ENCODE data around the gene KDM4D. TPM values are rescaled to one million over a fixed set of nuclear protein-coding genes. Genes with fewer than 3 reads are reported as not detected.

KDM4D gene
- total and polyA plus RNA-seq, 2 of the 8 experiments (the other 6 are each of a cell fraction or from before 2014, with no cell fraction given), result 1.5 to 4.5 TPM

- Histone ChIP-seq H3K56ac (replicated peaks; ENCODE audit: insufficient read length, low read depth, low read length) (no peak overlapping the region), H4K5ac (ENCODE audit: insufficient read length, low read depth, low read length) (no peak overlapping the region), H4K91ac (replicated peaks; ENCODE audit: insufficient read length, low read length) (no peak overlapping the region), H2BK12ac (ENCODE audit: low read depth, low read length) (no peak overlapping the region), H2BK15ac (ENCODE audit: low read length) (no peak overlapping the region), H2AFZ (ENCODE audit: low read length) (no peak overlapping the region), H3K4me2 (ENCODE audit: insufficient read depth in 1 of 2, low read depth in 2 of 2, low read length in 2 of 2) (no peak overlapping the region), H2BK5ac (ENCODE audit: low read depth, low read length) (no peak overlapping the region), H3K27ac (ENCODE audit: low read depth, low read length) (no peak overlapping the region), H3K79me1 (ENCODE audit: low read depth, low read length) (no peaks in the 10 kb centered on the region), H2AK5ac (ENCODE audit: low read depth, low read length) (no peak overlapping the region), H3K9ac (replicated peaks in 1 of 4; ENCODE audit: extremely low read depth in 1 of 4, low read depth in 3 of 4, low read length in 3 of 4) (no peak overlapping the region), H3K9me3 (ENCODE audit: insufficient read depth in 2 of 2, low read depth in 1 of 2, low read length in 1 of 2) (no peaks in the 10 kb centered on the region), H3K79me2 (ENCODE audit: control insufficient read depth in 1 of 2, insufficient read depth in 2 of 2, low read length in 2 of 2) (no peaks in the 10 kb centered on the region), H3K14ac (ENCODE audit: insufficient read length) (no peak overlapping the region), H3K23me2 (ENCODE audit: low read depth, low read length) (no peaks in the 10 kb centered on the region), H2BK20ac (ENCODE audit: low read length) (no peak overlapping the region), H3K23ac (ENCODE audit: insufficient read length) (no peak overlapping the region), H3K36me3 (ENCODE audit: control insufficient read depth in 2 of 4, insufficient read depth in 4 of 4, low read length in 3 of 4) (peaks cover 3 to 25% (median 11%) of the 10 kb centered on the region in 4 experiments), H3K27me3 (replicated peaks in 1 of 4; ENCODE audit: control insufficient read depth in 3 of 4, extremely low read depth in 1 of 4, insufficient read depth in 3 of 4, low read length in 3 of 4) (no peaks in the 10 kb centered on the region), H2BK120ac (replicated peaks; ENCODE audit: low read depth, low read length) (no peak overlapping the region), H3K18ac (ENCODE audit: extremely low read depth, low read length) (no peak overlapping the region), H4K8ac (ENCODE audit: extremely low read depth, insufficient read depth, low read length) (no peak overlapping the region), H4K20me1 (replicated peaks in 1 of 2; ENCODE audit: control insufficient read depth in 1 of 2, insufficient read depth in 2 of 2, low read length in 2 of 2) (no peaks in the 10 kb centered on the region), H3K4ac (replicated peaks; ENCODE audit: insufficient read length, low read depth, low read length) (no peak overlapping the region), H3K4me1 (replicated peaks in 1 of 4; ENCODE audit: control insufficient read depth in 3 of 4, insufficient read depth in 4 of 4, low read length in 3 of 4) (no peaks in the 10 kb centered on the region), H3K4me3 (ENCODE audit: extremely low read depth in 1 of 4, insufficient read depth in 2 of 4, low read depth in 3 of 4, low read length in 4 of 4) (no peak overlapping the region)
- ChIA-PET POLR2A (ENCODE audit: partially characterized antibody) (no interaction called here), CTCF (ENCODE audit: partially characterized antibody) (no interaction called here)
- 84% methylated on average over 2 of the region's 2 CpGs; no CpG with 5 or more reads in 1 of the 2 experiments for WGBS, 2 experiments (ENCODE audit: extremely low coverage in 1 of 2, insufficient coverage in 1 of 2, insufficient read length in 1 of 2, insufficient replicate concordance in 2 of 2, low coverage in 1 of 2, low lambda C conversion rate in 2 of 2, missing lambda C conversion rate in 1 of 2)
- FAIRE-seq (no peak), DNase-seq (ENCODE audit: low read depth in 1 of 2, low spot score in 2 of 2) (no peak)
- TF ChIP-seq SIN3A (conservative IDR thresholded peaks at IDR 0.05 in 1 of 2, IDR thresholded peaks at IDR 0.05 in 1 of 2; ENCODE audit: low read depth in 1 of 2, low read length in 2 of 2) (no peak), BACH1 (IDR thresholded peaks at IDR 0.05; ENCODE audit: low read length) (no peak), NRF1 (IDR thresholded peaks at IDR 0.05; ENCODE audit: low read depth, low read length) (no peak), CHD1 (IDR thresholded peaks at IDR 0.05; ENCODE audit: low read depth, low read length) (no peak), YY1 (IDR thresholded peaks at IDR 0.05; ENCODE audit: low read depth, low read length) (no peak), TCF12 (IDR thresholded peaks at IDR 0.05; ENCODE audit: low read depth, low read length) (no peak), RAD21 (IDR thresholded peaks at IDR 0.05 in 1 of 2, conservative IDR thresholded peaks at IDR 0.05 in 1 of 2; ENCODE audit: low read depth in 2 of 2, low read length in 2 of 2) (no peak), SP2 (IDR thresholded peaks at IDR 0.05; ENCODE audit: low read length) (no peak), PHF8 (conservative IDR thresholded peaks at IDR 0.05; ENCODE audit: low read depth, low read length) (no peak), RNF2 (IDR thresholded peaks at IDR 0.05; ENCODE audit: borderline replicate concordance, low read depth, low read length, missing control alignments, poor library complexity, severe bottlenecking) (no peak), CBX8 (IDR thresholded peaks at IDR 0.05; ENCODE audit: borderline replicate concordance, low read depth, low read length) (no peak), TEAD4 (IDR thresholded peaks at IDR 0.05; ENCODE audit: low read depth, low read length) (no peak), SAP30 (IDR thresholded peaks at IDR 0.05; ENCODE audit: insufficient read depth, insufficient replicate concordance, low read length) (no peak), SP4 (IDR thresholded peaks at IDR 0.05; ENCODE audit: low read length) (no peak), NANOG (IDR thresholded peaks at IDR 0.05; ENCODE audit: insufficient read depth, low read depth, low read length, poor library complexity, severe bottlenecking) (no peak)
Observed at GRCh38 chr11:94959179-94959578, 14.3 kb upstream of the KDM4D start.

Measured in H1 (cell line).